ENCODE measurements around the gene CLEC4M.
A peak's percentile ranks its signal among the peaks of the same experiment; 100 is the strongest.
"Not testable (repeated sequence)": the region's sequence is repeated elsewhere in the genome, so short reads cannot be mapped to it uniquely, and the experiment has no call there.

Gene CLEC4M

DNA sequence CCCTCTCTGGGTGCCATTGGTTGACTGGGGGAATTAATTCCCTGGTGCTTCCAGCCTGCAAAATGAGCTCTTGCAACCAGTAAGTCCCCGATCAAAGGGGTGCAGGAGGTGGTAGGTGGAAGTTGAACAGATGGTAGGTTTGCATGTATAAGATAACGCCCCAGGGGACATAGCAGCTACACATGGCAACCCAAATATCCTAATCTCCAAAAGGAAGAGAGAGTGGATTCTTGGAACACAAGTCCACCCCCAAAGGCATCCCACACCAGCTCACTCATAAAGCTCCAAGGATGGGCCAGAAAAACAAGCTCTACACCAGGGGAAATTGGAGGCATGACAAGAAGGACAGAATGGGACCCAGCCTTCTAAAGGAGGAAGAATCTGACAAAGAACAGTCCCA is 20.5 kb upstream of the CLEC4M start:
- DNase-seq: no peak

DNA sequence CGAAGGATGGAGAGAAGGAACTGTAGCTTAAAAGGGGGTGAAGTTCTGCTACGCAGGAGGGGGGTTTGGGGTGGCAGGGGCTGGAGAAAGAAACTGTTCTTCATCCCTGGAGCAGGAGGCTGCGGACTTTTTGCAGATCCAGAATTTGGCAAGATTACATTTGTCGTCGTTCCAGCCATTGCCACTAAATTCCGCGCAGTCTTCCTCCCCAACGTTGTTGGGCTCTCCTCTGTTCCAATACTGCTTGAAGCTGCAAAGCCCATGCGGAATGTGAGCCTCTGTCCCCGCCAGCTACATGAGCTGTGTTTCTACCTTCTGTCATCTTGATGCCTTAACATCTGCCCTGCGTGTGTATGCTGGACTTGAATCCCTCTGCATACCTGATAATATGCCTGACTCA is 20.1 kb upstream of the CLEC4M start:
- no peak for DNase-seq

DNA sequence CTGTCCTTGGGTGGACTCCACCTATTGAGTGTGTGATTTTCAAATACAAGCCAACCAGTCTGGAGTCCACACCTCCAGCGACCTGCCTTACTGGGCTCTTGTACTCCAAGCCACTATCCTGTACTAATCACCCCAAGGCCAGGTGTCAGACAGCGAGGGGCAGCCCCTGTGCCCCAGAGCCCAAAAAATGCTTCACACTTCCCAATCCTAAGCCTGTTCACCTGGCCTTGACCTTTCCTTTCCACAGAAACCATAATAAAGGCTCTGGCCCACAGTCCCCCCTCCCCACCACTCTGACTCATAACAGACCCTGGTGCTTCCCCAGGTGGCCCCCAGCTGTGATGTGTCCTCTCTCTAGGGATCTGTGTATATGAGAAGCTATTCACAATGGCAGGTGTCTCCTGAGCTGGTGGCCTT is 19.6 kb upstream of the CLEC4M start:
- peak; percentile 52 for DNase-seq

DNA sequence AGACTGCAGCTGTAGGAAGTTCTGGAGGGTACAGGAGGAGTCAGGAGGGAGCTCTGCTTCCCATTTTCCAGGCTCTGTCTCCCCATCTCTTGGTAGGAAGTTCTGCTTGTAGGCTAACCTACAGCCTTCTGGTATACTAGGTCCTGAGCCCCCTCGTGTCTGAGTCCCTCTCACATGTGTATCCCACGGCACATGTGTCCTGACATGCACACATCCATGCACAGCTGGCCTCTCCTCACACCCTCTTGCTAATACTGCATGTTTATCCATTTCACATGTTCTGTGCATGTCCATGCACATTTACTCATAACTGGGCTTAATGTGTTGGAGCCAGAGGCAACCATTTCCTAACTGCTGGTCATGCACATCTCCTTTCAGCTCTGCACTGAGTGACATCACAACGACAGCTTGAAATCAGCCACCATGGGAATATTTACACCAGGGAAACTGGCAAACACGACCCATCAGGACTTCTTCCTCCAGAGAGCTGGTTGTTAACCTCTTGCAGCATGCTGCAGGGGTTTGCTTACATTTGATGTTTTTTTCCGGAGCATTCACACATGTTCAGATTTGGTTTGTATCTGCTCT is 18.8 kb upstream of the CLEC4M start:
- DNase-seq: no peak

DNA sequence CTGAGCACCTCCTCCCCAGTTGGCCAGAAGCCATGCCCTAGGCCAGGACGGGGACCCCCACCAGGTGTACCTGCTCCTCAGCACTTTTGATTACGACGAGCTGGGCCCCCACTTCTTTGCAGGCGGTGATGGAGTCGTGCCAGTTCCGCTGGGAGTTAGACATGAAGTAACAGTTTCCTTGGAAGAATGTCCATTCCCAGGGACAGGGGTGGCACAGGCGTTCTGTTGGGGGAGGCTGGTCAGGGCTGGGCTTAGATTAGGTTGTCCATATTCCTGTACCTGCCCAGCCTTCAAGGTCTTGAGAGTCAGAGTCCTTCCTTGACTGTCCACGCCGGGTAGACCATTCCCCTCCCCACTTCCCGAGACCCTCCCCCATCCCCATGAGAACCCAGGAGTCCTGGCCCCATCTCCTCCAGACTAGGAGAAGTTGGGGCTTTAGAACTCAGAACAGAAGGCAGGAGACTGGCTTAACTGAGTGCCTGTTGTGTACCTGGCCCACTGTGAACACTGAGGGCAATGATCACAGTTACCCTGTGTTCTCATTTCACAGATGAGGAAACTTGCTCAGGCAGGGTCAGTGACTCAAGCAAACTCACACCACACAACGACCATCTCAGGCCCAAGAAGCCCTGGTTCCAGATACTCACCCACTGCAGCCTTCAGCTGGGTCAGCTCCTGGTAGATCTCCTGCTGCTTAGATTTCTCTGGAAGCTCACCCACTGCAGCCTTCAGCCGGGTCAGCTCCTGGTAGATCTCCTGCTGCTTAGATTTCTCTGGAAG is 18.0 kb upstream of the CLEC4M start:
- no peak for DNase-seq

DNA sequence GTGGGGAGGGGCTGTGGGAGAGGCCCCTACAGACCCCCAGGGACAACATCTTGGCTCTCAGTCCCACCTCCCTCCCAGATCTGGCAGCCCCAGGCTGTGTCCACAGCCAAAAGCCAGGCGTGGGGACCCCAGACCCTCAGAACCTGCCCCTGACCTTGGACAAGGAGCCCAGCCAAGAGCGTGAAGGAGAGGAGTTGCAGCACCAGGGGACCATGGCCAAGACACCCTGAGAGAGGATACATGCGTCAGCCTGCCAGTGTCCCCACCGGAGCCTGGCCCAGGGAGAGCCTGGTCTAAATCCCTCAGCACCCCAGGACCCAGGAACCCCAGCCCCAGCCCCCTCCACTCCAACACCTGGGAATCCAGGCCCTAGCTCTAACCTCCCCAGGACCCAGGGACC is 16.7 kb upstream of the CLEC4M start:
- not testable (repeated sequence) for DNase-seq

DNA sequence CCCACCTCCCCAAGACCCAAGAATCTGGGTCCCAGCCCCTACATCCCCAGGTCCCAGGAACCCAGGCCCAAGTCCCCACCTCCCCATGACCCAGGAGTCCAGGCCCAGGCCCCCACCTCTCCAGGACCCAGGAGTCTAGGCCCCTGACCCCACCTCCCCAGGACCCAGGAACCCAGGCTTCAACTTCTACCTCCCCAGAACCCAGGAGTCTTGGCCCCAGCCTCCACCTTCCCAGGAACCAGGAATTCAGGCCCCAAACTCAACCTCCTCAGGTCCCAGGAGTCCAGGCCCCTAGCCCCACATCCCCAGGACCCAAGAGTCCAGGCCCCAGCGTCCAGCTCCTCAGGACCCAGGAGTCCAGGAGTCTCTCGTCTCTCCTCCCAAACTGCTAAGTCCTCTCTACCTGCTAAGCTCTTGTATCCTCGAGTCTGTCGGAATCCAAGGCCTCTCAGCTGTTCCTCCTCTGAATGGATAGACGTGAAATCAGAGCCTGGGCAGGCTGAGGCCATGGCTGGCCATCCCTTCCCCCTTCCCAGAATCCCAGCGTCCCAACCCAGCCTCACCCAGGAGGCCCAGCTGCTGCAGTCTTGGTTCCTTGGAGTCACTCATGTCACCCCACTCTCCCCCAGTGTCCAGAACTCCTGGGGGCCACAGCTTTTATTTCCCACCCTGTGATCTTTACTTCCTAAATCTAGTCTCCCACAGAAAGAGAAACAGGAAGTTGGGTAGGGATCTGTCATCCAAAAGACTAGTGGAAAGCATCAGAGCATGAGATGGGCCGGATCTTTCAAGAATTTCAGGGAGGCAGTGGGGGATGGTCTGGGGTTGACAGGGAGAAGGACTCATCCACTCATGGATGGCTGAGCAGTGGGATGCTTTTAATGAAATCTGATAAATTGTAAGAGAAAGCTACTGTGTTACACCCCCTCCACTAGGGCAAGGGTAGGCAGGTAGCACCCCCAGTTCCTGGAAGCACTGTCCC is 15.8 kb upstream of the CLEC4M start, which contains the start of gene CD209:
TSS of gene CD209 (minus strand) at position 632 of the 982 bp plus-strand sequence. CDS start at position 609, 23 bp downstream.
- DNase-seq: no peak

DNA sequence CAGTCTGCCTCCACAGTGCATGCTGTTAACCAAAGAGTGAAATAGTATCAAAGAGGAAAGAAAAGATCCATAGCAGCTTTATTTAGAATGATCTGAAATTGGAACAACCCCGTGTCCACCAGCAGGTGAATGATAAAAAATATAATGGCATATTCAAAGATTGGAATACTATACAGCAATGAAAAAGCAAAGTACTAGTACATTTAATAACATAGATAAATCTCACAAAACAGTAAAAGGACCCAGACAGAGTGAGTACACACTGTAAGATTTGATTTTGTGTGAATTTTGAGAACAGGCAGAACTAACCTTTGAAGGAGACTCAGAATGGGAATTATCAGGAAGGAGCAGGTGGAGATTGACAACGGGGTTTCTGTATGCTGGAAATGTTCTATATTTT is 14.9 kb upstream of the CLEC4M start:
- DNase-seq: no peak

DNA sequence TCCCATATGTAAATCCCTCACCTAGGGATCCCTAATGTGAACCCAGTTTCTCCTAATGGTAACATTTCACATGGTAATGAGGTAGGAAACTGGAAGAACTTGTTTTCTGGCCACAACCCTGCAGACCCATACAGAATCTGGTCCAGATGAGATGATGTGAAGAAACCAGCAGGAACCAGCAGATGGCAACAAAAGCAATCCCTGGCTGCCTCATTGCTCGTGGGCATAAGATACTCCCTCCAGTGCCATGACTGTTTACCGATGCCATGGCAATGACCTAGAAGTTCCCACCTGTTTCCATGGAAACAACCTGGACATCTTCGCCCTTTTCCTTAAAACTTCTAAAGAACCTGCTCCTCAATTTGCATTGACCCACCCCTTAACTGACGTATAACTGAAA is 14.3 kb upstream of the CLEC4M start:
- peak; percentile 75 for DNase-seq

DNA sequence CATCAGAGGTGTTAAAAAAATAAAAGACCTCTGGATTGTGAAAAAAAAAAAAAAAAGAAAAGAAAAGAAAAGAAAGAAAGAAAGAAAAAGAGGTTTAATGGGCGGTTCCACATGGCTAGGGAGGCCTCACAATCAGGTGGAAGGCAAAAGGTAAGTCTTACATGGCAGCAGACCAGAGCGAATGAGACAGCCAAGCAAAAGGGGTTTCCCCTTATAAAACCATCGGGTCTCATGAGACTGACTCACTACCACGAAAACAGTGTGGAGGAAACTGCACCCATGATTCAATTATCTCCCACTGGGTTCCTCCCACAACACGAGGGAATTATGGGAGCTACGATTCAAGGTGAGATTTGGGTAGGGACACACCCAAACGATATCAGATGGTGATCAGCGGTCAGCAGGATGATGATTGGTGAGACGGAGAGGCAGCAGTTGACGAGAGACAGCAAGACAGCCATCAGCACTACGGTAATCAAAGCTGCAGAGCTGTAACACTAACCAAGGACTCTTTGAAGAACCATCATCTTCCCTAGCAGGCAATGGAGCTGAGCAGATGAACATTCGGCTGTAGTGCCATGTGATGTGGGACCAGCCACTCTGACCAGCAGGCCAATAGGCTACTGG is 11.8 kb upstream of the CLEC4M start:
- DNase-seq: no peak

DNA sequence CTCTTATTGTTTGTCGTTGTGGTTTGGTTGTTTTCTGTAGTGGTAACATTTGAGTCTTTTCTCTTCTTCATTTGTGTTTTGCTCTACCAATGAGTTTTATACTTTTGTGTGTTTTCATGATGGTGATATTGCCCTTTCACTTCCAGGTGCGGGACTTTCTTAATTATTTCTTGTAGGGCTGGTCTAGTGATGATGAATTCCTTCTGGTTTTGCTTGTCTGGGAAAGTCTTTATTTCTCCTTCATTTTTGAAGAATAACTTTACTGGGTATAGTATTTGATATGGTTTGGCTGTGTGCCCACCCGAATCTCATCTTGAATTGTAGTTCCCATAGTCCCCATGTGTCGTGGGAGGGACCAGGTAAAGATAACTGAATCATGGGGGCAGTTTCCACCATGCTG is 6.8 kb upstream of the CLEC4M start:
- no peak for DNase-seq

DNA sequence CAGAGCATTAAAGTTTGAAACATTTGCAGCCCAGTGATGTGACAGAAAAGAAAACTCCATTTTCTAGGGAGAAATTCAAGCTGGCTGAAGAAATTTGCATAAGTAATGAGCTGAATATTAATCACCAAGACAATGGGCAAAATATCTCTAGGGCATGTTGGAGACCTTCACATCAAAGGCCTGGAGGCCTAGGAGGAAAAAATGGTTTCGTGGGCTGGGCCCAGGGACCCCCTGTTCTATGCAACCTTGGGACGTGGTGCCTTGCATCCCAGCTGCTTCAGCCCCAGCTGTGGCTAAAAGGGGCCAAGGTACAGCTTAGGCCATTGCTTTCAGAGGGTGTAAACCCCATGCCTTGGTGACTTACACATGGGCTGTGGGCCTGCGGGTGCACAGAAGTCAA is 5.7 kb upstream of the CLEC4M start:
- DNase-seq: no peak

DNA sequence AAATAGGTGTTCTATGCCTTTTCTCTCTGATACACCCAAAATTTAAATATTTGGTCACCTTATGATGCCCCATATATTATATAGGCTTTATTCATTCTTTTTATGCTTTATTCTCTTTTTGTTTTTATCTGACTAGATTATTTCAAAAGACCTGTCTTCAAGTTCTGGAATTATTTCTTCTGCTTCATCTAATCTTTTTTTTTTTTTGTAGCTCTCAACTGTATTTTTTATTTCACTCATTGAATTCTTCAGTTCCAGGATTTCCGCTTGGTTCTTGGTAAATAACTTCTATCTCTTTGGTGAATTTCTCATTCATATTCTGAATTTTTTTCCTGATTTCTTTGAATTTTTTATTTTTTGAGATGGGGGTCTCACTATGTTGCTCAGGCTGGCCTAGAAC is 3.9 kb upstream of the CLEC4M start:
- no peak for DNase-seq

DNA sequence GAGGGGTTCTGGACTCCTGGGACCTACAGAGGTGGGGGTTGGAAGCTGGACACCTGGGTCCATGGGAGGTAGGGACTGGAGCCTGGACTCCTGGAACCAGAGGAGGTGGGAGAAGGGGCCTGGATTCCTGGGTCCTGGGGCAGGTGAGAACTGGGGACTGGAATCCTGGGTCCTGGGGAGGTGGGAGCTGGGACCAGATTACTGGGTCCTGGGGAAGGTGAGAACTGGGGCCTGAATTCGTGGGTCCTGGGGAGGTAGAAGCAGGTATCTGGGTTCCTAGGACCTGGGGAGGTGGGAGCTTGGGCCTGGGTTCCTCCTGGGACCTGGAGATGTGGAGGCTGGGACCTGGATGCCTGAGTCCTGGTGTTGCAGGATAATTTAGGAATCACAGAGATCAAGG is 653 bp downstream of the CLEC4M start:
- DNase-seq: no peak

DNA sequence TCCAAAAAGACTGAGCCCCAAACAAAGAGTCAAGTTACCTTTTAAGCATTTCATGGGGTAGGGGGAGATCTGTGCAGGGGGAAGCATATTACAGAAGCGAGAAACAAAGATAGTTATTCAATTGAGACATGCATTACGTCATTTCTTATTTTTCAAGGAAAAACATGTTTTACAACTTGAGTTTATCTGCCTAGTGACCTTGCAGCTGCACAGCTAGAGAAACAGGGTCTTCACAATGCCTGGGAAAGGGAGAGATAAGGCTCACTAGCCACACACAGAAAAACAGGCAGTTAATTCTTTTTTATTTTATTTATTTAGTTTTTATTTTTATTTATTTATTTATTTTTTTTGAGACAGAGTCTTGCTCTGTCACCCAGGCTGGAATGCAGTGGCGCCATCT is 1.1 kb downstream of the CLEC4M start:
- DNase-seq: not testable (repeated sequence)

DNA sequence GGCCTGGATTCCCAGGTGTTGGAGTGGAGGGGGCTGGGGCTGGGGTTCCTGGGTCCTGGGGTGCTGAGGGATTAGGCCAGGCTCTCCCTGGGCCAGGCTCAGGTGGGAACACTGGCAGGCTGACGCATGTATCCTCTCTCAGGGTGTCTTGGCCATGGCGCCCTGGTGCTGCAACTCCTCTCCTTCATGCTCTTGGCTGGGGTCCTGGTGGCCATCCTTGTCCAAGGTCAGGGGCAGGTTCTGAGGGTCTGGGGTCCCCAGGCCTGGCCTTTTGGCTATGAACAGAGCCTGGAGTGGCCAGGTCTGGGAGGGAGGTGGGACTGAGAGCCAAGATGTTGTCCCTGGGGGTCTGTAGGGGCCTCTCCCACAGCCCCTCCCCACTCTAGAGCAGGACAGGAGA is 2.0 kb downstream of the CLEC4M start:
- DNase-seq: not testable (repeated sequence)

DNA sequence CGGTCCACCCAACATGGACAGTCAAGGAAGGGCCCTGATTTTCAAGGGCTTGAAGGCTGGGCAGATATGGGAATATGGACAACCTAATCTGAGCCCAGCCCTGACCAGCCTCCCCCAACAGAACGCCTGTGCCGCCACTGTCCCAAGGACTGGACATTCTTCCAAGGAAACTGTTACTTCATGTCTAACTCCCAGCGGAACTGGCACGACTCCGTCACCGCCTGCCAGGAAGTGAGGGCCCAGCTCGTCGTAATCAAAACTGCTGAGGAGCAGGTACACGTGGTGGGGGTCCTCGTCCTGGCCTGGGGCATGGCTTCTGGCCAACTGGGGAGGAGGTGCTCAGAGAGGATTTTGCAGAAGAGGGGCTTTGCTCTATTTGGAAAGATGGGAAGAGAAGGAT is 3.5 kb downstream of the CLEC4M start:
- no peak for DNase-seq

DNA sequence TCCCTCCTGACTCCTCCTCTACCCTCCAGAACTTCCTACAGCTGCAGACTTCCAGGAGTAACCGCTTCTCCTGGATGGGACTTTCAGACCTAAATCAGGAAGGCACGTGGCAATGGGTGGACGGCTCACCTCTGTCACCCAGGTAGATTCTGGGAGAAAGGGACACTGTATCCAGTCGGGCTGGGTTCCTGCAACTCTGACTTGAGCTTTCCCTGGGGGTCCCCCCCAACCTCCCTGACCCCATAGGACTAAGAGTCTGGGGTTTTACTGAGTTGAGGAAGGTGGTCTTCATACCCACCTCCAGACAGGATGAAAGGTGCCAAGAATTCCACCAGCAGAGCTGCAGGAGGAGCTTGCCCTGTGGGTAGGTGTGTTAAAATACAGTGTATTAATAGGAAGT is 4.4 kb downstream of the CLEC4M start:
- DNase-seq: no peak

DNA sequence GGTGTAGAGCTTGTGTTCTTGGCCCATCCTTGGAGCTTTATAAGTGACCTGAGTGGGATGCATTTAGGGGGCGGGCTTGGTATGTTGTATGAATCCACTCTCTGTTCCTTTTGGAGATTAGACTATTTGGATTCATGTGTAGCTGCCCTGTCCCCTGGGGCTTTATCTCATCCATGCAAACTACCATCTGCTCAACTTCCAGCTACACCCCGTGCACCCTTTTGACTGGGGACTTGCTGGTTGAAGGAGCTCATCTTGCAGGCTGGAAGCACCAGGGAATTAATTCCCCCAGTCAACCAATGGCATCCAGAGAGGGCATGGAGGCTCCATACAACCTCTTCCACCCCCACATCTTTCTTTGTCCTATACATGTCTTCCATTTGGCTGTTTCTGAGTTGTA is 6.1 kb downstream of the CLEC4M start:
- no peak for DNase-seq

DNA sequence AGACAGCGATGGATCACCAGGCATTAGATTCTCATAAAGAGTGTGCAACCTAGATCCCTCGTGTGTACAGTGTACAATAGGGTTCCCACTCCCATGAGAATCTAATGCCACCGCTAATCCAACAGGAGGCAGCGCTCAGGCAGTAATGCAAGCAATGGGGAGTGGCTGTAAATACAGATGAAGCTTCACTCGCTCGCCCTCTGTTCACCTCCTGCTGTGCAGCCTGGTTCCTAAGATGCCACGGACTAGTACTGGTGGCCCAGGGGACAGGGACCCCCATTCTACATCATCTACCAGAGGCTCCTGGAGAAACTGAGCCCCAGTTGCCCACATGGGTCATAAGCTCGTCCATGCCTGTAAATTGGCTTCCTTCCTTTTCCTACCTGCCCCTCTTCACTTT is 8.0 kb downstream of the CLEC4M start:
- no peak for DNase-seq

DNA sequence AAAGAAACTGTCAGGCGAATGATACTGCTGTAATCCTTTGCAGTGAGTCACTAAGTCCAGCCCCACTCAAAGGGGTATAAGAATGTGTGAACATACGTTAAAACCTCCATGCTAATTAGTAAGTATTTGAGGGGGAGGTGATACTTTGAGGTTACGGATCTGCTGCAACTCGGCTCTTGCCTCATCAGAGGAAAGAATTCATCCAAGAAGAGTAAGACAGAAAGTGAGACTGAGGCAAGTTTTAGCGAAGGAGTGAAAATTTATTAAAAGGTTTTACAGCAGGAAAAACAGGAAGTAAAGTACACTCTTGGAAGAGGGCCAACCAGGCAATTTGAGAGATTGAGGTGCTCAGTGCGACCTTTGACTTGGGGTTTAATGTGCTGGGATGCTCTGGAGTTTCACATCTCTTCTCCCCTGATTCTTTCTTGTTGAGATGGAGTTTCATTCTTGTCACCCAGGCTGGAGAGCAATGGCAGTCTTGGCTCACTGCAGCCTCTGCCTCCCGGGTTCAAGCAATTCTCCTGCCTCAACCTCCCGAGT is 9.8 kb downstream of the CLEC4M start:
- peak; percentile 96 for DNase-seq

DNA sequence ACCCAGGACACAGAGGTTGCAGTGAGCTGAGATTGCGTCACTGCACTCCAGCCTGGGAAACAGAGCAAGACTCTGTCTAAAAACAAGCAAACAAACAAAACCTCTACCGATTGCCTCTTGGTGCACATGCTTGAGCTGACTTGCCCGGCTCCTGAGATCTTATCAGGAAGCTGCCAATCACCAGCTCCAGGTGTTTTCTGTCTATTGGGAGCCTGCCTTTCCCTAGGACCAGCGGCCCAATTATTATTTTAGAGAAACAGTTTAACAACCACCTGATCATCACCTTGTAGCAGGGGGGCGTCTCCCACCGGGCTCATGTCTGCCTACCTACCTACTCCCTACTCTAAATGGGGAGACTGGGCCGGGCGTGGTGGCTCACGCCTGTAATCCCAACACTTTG is 10.8 kb downstream of the CLEC4M start:
- no peak for DNase-seq

DNA sequence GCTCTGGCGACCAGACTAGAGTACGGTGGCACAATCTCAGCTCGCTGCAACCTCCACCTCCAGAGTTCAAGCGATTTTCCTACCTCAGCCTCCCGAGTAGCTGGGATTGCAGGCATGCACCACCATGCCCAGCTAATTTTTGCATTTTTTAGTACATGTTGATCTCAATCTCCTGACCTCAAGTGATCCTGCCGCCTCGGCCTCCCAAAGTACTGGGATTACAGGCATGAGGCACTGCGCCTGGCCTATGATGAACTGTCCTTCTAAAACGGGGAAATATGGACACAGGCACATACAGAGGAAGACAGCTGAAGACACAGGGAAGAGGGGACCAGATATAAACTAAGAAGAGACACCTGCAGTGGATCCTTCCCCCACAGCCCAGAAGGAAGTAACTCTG is 12.7 kb downstream of the CLEC4M start:
- no peak for DNase-seq
